Kidney (tissue), 14 donors: ENCODE data around the gene ADAMTS14. TPM values are rescaled to one million over a fixed set of nuclear protein-coding genes. Genes with fewer than 3 reads are reported as not detected.

ENCODE experiments used
- DNase-seq, 5 donors: peaks; one replicate each; pipeline ENCODE4 v3.0.0-alpha.2; 2013 to 2020
- FAIRE-seq: peaks from 2 replicates; lab custom pipeline; 2012; peaks lifted over from hg19 to GRCh38; lab: Jason Lieb, UNC
- H3K27ac ChIP-seq, 2 donors: one replicate each; pipeline ENCODE4 v1.7.0; 2013; ENCODE audit warnings: low read depth in 2 of 2, low read length in 2 of 2, inconsistent platforms in 1 of 2
- H3K27me3 ChIP-seq: one replicate; pipeline ENCODE4 v1.7.1; 2013; ENCODE audit warnings: low read length, inconsistent platforms; ENCODE audit not compliant: control insufficient read depth, insufficient read depth
- H3K36me3 ChIP-seq, 3 donors: one replicate each; pipeline versions ENCODE4 v1.7.0 to v1.7.1; 2013; ENCODE audit warnings: low read length in 3 of 3, control low read depth in 1 of 3, inconsistent platforms in 1 of 3; ENCODE audit not compliant: insufficient read depth in 3 of 3, control insufficient read depth in 2 of 3
- H3K4me1 ChIP-seq, 3 donors: one replicate each; pipeline versions ENCODE4 v1.7.0 to v1.7.1; 2013; ENCODE audit warnings: low read length in 3 of 3, inconsistent platforms in 1 of 3, low read depth in 1 of 3; ENCODE audit not compliant: control insufficient read depth in 2 of 3, insufficient read depth in 2 of 3
- H3K4me3 ChIP-seq, 3 donors: one replicate each; pipeline versions ENCODE4 v1.7.0 to v1.8.1; 2013; ENCODE audit warnings: low read length in 3 of 3, control low read depth in 1 of 3, inconsistent platforms in 1 of 3
- H3K9ac ChIP-seq, 3 donors: one replicate each; pipeline versions ENCODE4 v1.7.0 to v1.7.1; 2013; ENCODE audit warnings: low read length in 3 of 3, control low read depth in 1 of 3, inconsistent platforms in 1 of 3
- H3K9me3 ChIP-seq, 3 donors: one replicate each; pipeline versions ENCODE4 v1.7.0 to v1.7.1; 2013; ENCODE audit warnings: low read length in 3 of 3, control low read depth in 1 of 3, inconsistent platforms in 1 of 3; ENCODE audit not compliant: control insufficient read depth in 2 of 3, insufficient read depth in 1 of 3
- CTCF ChIP-seq: IDR thresholded peaks from 3 replicates; pipeline ENCODE4 v1.5.1; 2012; ENCODE audit warnings: mild to moderate bottlenecking, moderate library complexity, borderline replicate concordance; ENCODE audit not compliant: insufficient read depth; ENCODE audit errors: extremely low read depth
- intact Hi-C: fragments of 100-400 bp; cut with DNase I; formaldehyde crosslinking; loops from one replicate; pipeline ENCODE4 v1.11.1; 2022
- polyA plus RNA-seq: library from polyadenylated mRNA; stranded (reverse); fragments of 350-450 nt; fragmentation: Illumina TruSeq; extraction: RNeasy Lipid Tissue Mini Kit (QIAGEN cat#74804); gene quantifications from one replicate; pipeline ENCODE4 v1.2.3, GENCODE V29; 2014; ENCODE audit warnings: low read depth, low replicate concordance; ENCODE audit not compliant: insufficient read depth
- total RNA-seq: library from RNA; stranded (reverse); fragmentation: NEBNext Ultra II Directional; extraction: Animal tissue kit (Norgen Biotek cat#: 25700); gene quantifications from one replicate; pipeline ENCODE4 v1.2.1, GENCODE V29; 2021
- donor health status: control.
- donor health status: control.
- donor health status: control.
- donor health status: control.
- donor health status: control.
- donor health status: DM: yes; HTN: yes; CAD: no.
- donor health status: Normal renal cell carcinoma (clear cell type).

Gene ADAMTS14
- total and polyA plus RNA-seq, 2 donors from 2014 or later = 0.47 TPM; not detected in 1

- Histone ChIP-seq H3K27ac (no peak overlapping the region), H3K4me3 (no peak overlapping the region), H3K27me3 (peaks cover 7% of the 10 kb centered on the region), H3K36me3 (no peaks in the 10 kb centered on the region), H3K4me1 (peaks cover 0 to 8% (median 0%) of the 10 kb centered on the region in 3 donors), H3K9ac (no peak overlapping the region), H3K9me3 (no peaks in the 10 kb centered on the region)
- no peak for DNase-seq
- TF ChIP-seq CTCF = no peak
- intact Hi-C loops = no loop called here
- no peak for FAIRE-seq
Measured at GRCh38 chr10:70675496-70676161, 3.3 kb downstream of the ADAMTS14 start.

GRCh38 chr10:70676511-70676910 is 4.2 kb downstream of the ADAMTS14 start:
- Histone ChIP-seq H3K36me3 (no peaks in the 10 kb centered on the region), H3K4me3 (no peak overlapping the region), H3K27me3 (peaks cover 6% of the 10 kb centered on the region), H3K9me3 (no peaks in the 10 kb centered on the region), H3K9ac (no peak overlapping the region), H3K27ac (no peak overlapping the region), H3K4me1 (peaks cover 0 to 8% (median 0%) of the 10 kb centered on the region in 3 donors)
- no peak for FAIRE-seq
- TF ChIP-seq CTCF = no peak
- DNase-seq = no peak
- intact Hi-C loops = no loop called here

- H3K27ac ChIP-seq = no peak overlapping the region
- H3K4me1 ChIP-seq = peaks cover 0 to 8% (median 0%) of the 10 kb centered on the region in 3 donors
- FAIRE-seq (no peak), DNase-seq (no peak)
- peaks cover 3% of the 10 kb centered on the region for H3K27me3 ChIP-seq
- H3K4me3 ChIP-seq = no peak overlapping the region
- no peaks in the 10 kb centered on the region for H3K9me3 ChIP-seq
- no peaks in the 10 kb centered on the region for H3K36me3 ChIP-seq
- H3K9ac ChIP-seq = no peak overlapping the region
- no peak for TF ChIP-seq CTCF
- intact Hi-C loops = no loop called here
Measured at GRCh38 chr10:70677016-70677415, 4.7 kb downstream of the ADAMTS14 start.
